GM23248 (cell line): Measurements from ENCODE around the gene TFDP3. TPM values are rescaled to one million over a fixed set of nuclear protein-coding genes. Genes with fewer than 3 reads are reported as not detected.

Source experiments
- DNase-seq: peaks from one replicate; pipeline ENCODE4 v3.0.0-alpha.2; 2015
- H2AFZ ChIP-seq: fragments of 200-600 bp; sonication (generic); 2 replicates; pipeline ENCODE4 v1.6.1; 2016; ENCODE audit warnings: antibody characterized with exemption
- H3F3A ChIP-seq: fragments of 200-600 bp; sonication (generic); 2 replicates; pipeline ENCODE4 v1.6.1; 2016; ENCODE audit warnings: mild to moderate bottlenecking, antibody characterized with exemption, mixed run types; ENCODE audit not compliant: insufficient read depth
- H3K27ac ChIP-seq: fragments of 200-600 bp; sonication (generic); 2 replicates; pipeline ENCODE4 v1.5.1; 2016; ENCODE audit warnings: mild to moderate bottlenecking
- H3K27me3 ChIP-seq: fragments of 200-600 bp; sonication (generic); replicated peaks from 2 replicates; pipeline ENCODE4 v1.6.1; 2016; ENCODE audit warnings: mild to moderate bottlenecking; ENCODE audit not compliant: insufficient read depth
- H3K36me3 ChIP-seq: fragments of 200-600 bp; sonication (generic); 2 replicates; pipeline ENCODE4 v1.6.1; 2016; ENCODE audit warnings: low read depth, mild to moderate bottlenecking
- H3K4me1 ChIP-seq: fragments of 200-600 bp; sonication (generic); 2 replicates; pipeline ENCODE4 v1.6.1; 2016; ENCODE audit warnings: mild to moderate bottlenecking; ENCODE audit not compliant: insufficient read depth
- H3K4me2 ChIP-seq: fragments of 200-600 bp; sonication (generic); one replicate; pipeline ENCODE4 v1.6.1; 2016; ENCODE audit warnings: mild to moderate bottlenecking; ENCODE audit not compliant: unreplicated experiment
- H3K4me3 ChIP-seq: fragments of 200-600 bp; sonication (generic); 2 replicates; pipeline ENCODE4 v1.5.1; 2016; ENCODE audit warnings: mild to moderate bottlenecking
- H3K79me2 ChIP-seq: fragments of 200-600 bp; sonication (generic); 2 replicates; pipeline ENCODE4 v1.6.1; 2016; ENCODE audit warnings: mild to moderate bottlenecking; ENCODE audit not compliant: insufficient read depth
- H3K9ac ChIP-seq: fragments of 200-600 bp; sonication (generic); 2 replicates; pipeline ENCODE4 v1.6.1; 2016; ENCODE audit warnings: mild to moderate bottlenecking
- H3K9me2 ChIP-seq: fragments of 200-600 bp; sonication (generic); 2 replicates; pipeline ENCODE4 v1.6.1; 2016; ENCODE audit warnings: mixed run types, mild to moderate bottlenecking, moderate library complexity; ENCODE audit not compliant: insufficient read depth
- H3K9me3 ChIP-seq: fragments of 200-600 bp; sonication (generic); one replicate; pipeline ENCODE4 v1.6.1; 2017; ENCODE audit warnings: low read depth
- H4K20me1 ChIP-seq: fragments of 200-600 bp; sonication (generic); 2 replicates; pipeline ENCODE4 v1.6.0; 2016; ENCODE audit not compliant: insufficient read depth
- EZH2 ChIP-seq: fragments of 200-600 bp; sonication (generic); IDR thresholded peaks from 2 replicates; pipeline ENCODE4 v1.6.1; 2018; ENCODE audit warnings: antibody characterized with exemption, mild to moderate bottlenecking; ENCODE audit not compliant: insufficient read depth, poor library complexity, severe bottlenecking
- EZH2phosphoT487 ChIP-seq: fragments of 200-600 bp; sonication (generic); IDR thresholded peaks from 2 replicates; pipeline ENCODE4 v1.6.1; 2018; ENCODE audit warnings: antibody characterized with exemption, moderate library complexity, mild to moderate bottlenecking, low read depth; ENCODE audit not compliant: insufficient read depth
- WGBS, 2 experiments: methylation state at CpG; one replicate each; pipeline ENCODE4 v1.1.6; 2015 to 2017; ENCODE audit warnings: low lambda C conversion rate in 2 of 2, low coverage in 1 of 2; ENCODE audit errors: missing lambda C conversion rate in 2 of 2; 5-methylcytosine and 5-hydroxymethylcytosine counted together
- in situ Hi-C: fragments of 300-500 bp; cut with MboI; formaldehyde crosslinking; loops from 2 replicates; pipeline ENCODE4 v1.15.0; 2020
- polyA plus RNA-seq: library from polyadenylated mRNA; unstranded; fragments of >200 nt; fragmentation: Nextera tagmentation; extraction: Ambion mirVana; gene quantifications from 2 replicates; pipeline ENCODE4 v1.2.1, GENCODE V29; 2016
- total RNA-seq: library from RNA; depleted of rRNA; stranded (reverse); fragments of >200 nt; shearing (Covaris generic); gene quantifications from 2 replicates; pipeline ENCODE4 v1.2.3, GENCODE V29; 2014; rRNA removed

Gene TFDP3, protein sequence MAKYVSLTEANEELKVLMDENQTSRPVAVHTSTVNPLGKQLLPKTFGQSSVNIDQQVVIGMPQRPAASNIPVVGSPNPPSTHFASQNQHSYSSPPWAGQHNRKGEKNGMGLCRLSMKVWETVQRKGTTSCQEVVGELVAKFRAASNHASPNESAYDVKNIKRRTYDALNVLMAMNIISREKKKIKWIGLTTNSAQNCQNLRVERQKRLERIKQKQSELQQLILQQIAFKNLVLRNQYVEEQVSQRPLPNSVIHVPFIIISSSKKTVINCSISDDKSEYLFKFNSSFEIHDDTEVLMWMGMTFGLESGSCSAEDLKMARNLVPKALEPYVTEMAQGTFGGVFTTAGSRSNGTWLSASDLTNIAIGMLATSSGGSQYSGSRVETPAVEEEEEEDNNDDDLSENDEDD
- not detected in 2 replicates for total RNA-seq
- polyA plus RNA-seq: not detected in 2 replicates

GRCh38 chrX:133218329-133218728, at the start of gene TFDP3:
Gene TFDP3 (minus strand): TSS chrX:133218354. CDS start chrX:133218259, 95 bp downstream.
- H3K27me3 ChIP-seq: no peaks in the 10 kb centered on the region
- no peaks in the 10 kb centered on the region for H3K36me3 ChIP-seq
- H3K9me3 ChIP-seq: no peaks in the 10 kb centered on the region
- 82 to 92% methylated on average over 5 to 40 of the region's 40 CpGs for WGBS, 2 experiments
- H3K9me2 ChIP-seq: no peaks in the 10 kb centered on the region
- H3K4me2 ChIP-seq: no peak within 1 kb of the TSS
- TF ChIP-seq EZH2 (no peak), EZH2phosphoT487 (no peak)
- no peak within 1 kb of the TSS for H2AFZ ChIP-seq
- no peak for DNase-seq
- no peaks in the 10 kb centered on the region for H3F3A ChIP-seq
- H3K4me1 ChIP-seq: no peaks in the 10 kb centered on the region
- no peak within 1 kb of the TSS for H3K4me3 ChIP-seq
- H3K9ac ChIP-seq: no peak within 1 kb of the TSS
- H3K27ac ChIP-seq: no peak within 1 kb of the TSS
- no peaks in the 10 kb centered on the region for H4K20me1 ChIP-seq
- in situ Hi-C loops: no loop called here
- no peaks in the 10 kb centered on the region for H3K79me2 ChIP-seq

- Histone ChIP-seq H2AFZ (no peak overlapping the region), H3K9ac (no peak overlapping the region), H3K79me2 (no peaks in the 10 kb centered on the region), H3K9me2 (no peaks in the 10 kb centered on the region), H3K27ac (no peak overlapping the region), H3K9me3 (no peaks in the 10 kb centered on the region), H3K4me2 (no peak overlapping the region), H3F3A (no peaks in the 10 kb centered on the region), H4K20me1 (no peaks in the 10 kb centered on the region), H3K27me3 (no peaks in the 10 kb centered on the region), H3K36me3 (no peaks in the 10 kb centered on the region), H3K4me3 (no peak overlapping the region), H3K4me1 (no peaks in the 10 kb centered on the region)
- DNase-seq: no peak
- WGBS, 2 experiments: 89 to 90% methylated on average over 2 of the region's 2 CpGs
- TF ChIP-seq EZH2 (no peak), EZH2phosphoT487 (no peak)
- in situ Hi-C loops: no loop called here
These were observed 49.5 kb upstream of the TFDP3 start for GRCh38 chrX:133267621-133268020.

DNA sequence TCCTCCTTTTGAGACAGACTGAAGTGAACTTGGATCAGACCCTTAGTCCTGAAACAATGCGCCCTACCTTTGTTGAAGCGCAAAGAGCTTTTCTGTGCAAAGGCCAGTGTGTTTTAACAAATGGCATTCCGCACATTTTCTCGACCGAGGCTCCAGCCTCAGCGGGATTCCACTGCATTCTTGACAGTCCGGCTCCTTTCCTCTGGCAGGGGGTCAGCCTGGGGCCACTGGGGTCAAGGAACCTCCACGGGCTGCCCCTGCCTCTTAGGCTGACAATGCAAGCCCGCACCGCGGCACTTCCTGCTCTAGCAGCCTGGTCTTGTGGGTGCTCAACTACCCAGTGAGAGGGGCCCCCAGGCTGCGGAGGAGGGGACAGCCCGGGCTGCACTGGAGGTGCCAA, 47.2 kb upstream of the TFDP3 start:
- Histone ChIP-seq H2AFZ (no peak overlapping the region), H3K27ac (no peak overlapping the region), H3K9me2 (no peaks in the 10 kb centered on the region), H4K20me1 (no peaks in the 10 kb centered on the region), H3K9me3 (no peaks in the 10 kb centered on the region), H3K9ac (no peak overlapping the region), H3F3A (no peaks in the 10 kb centered on the region), H3K4me2 (no peak overlapping the region), H3K79me2 (no peaks in the 10 kb centered on the region), H3K27me3 (no peaks in the 10 kb centered on the region), H3K36me3 (no peaks in the 10 kb centered on the region), H3K4me3 (no peak overlapping the region), H3K4me1 (no peaks in the 10 kb centered on the region)
- TF ChIP-seq EZH2phosphoT487 (no peak), EZH2 (no peak)
- 51 to 58% methylated on average over 10 to 13 of the region's 13 CpGs for WGBS, 2 experiments
- no peak for DNase-seq
- in situ Hi-C loops: no loop called here

DNA sequence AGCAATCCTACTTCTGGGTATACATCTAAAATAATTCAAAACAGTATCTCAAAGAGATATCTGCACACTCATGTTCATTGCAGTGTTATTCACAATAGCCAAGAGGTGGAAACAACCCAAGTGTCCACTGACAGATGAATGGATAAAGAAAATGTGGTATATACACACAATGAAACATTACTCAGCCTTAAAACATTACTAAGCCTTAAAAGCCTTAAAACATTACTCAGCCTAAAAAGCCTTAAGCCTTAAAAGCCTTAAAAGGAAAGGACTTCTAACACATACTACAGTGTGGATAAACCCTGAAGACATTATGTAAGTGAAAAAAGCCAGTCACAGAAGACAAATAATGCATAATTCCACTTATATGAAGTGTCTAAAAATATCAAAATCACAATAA, 40.3 kb upstream of the TFDP3 start:
- no peaks in the 10 kb centered on the region for H3K79me2 ChIP-seq
- H3K4me3 ChIP-seq: no peak overlapping the region
- no peak overlapping the region for H2AFZ ChIP-seq
- H3K9ac ChIP-seq: no peak overlapping the region
- H3K27me3 ChIP-seq: no peaks in the 10 kb centered on the region
- H4K20me1 ChIP-seq: no peaks in the 10 kb centered on the region
- H3F3A ChIP-seq: peaks cover 8% of the 10 kb centered on the region; the same call in 1 of the 2 replicates
- no peak overlapping the region for H3K4me2 ChIP-seq
- no peaks in the 10 kb centered on the region for H3K9me2 ChIP-seq
- H3K9me3 ChIP-seq: no peaks in the 10 kb centered on the region
- peaks cover 12% of the 10 kb centered on the region for H3K4me1 ChIP-seq
- H3K27ac ChIP-seq: no peak overlapping the region
- no peaks in the 10 kb centered on the region for H3K36me3 ChIP-seq
- in situ Hi-C loops: no loop called here
- TF ChIP-seq EZH2phosphoT487 (no peak), EZH2 (no peak)
- peak; percentile 68 for DNase-seq
